ENCODE results near the gene FLNB. TPM values are rescaled to one million over a fixed set of nuclear protein-coding genes. Genes with fewer than 3 reads are reported as not detected.

FLNB gene
- total RNA-seq, 1 experiment from 2014 or later: 580 TPM

DNA sequence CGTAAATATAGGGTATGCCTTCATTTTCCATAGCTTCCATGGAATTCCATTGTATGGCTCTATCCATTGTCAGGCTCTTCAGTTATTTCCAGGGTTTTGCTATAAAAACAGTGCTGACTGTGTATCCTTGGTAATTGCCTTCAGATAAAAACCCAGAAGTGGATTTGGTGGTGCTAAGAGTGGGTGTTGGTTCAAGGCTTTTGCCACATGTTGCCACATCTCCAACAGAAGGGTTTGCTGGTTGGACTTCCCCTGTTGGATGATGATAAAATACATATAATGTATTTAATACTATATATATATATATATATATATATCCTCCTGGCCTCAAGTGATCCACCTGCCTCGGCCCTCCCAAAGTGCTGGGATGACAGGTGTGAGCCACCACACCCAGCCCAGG, 97.8 kb downstream of the FLNB start:
- DNase-seq (ENCODE audit: unreplicated experiment): no peak
- ChIA-PET POLR2A (interaction anchor here (0.6 kb wide), 1 partner anchor 81 kb away, joined by 3 read pairs; no protein-coding TSS in a partner anchor), CTCF (interaction anchor here (1.3 kb wide), 1 partner anchor 71 kb away, joined by 4 read pairs; no protein-coding TSS in a partner anchor)
- no peak overlapping the region for H3K27ac Mint-ChIP-seq (ENCODE audit: low read depth, unreplicated experiment)
- no peaks in the 10 kb centered on the region for H3K27me3 Mint-ChIP-seq (ENCODE audit: insufficient read depth, unreplicated experiment)
- no TSS peak for BruUV-seq (replicated peaks)
- no peak overlapping the region for H3K4me3 Mint-ChIP-seq (ENCODE audit: unreplicated experiment)
- intact Hi-C loops (cut with micrococcal nuclease): no loop called here
- H3K36me3 Mint-ChIP-seq (ENCODE audit: insufficient read depth, unreplicated experiment): peaks cover 96% of the 10 kb centered on the region
- peaks cover 5% of the 10 kb centered on the region for H3K4me1 Mint-ChIP-seq (ENCODE audit: insufficient read depth, unreplicated experiment)
- no peaks in the 10 kb centered on the region for H3K9me3 Mint-ChIP-seq (ENCODE audit: unreplicated experiment)
- TF ChIP-seq, protein P1, sequence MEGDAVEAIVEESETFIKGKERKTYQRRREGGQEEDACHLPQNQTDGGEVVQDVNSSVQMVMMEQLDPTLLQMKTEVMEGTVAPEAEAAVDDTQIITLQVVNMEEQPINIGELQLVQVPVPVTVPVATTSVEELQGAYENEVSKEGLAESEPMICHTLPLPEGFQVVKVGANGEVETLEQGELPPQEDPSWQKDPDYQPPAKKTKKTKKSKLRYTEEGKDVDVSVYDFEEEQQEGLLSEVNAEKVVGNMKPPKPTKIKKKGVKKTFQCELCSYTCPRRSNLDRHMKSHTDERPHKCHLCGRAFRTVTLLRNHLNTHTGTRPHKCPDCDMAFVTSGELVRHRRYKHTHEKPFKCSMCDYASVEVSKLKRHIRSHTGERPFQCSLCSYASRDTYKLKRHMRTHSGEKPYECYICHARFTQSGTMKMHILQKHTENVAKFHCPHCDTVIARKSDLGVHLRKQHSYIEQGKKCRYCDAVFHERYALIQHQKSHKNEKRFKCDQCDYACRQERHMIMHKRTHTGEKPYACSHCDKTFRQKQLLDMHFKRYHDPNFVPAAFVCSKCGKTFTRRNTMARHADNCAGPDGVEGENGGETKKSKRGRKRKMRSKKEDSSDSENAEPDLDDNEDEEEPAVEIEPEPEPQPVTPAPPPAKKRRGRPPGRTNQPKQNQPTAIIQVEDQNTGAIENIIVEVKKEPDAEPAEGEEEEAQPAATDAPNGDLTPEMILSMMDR (IDR thresholded peaks at IDR 0.05; ENCODE audit: unreplicated experiment): no peak

DNA sequence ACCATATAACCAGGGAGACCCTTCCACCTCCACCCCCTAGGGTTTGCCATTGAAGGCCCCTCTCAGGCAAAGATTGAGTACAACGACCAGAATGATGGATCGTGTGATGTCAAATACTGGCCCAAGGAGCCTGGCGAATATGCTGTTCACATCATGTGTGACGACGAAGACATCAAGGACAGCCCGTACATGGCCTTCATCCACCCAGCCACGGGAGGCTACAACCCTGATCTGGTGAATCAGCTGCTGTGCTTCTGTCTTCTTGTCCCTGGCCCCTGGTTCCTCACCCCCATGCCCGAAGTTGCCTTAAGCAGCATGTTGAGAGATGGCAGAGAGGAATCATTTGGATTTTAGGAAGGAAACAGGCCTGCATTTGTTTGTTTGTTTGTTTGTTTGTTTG, 98.4 kb downstream of the FLNB start:
- peaks cover 5% of the 10 kb centered on the region for H3K4me1 Mint-ChIP-seq (ENCODE audit: insufficient read depth, unreplicated experiment)
- intact Hi-C loops (cut with micrococcal nuclease): no loop called here
- BruUV-seq (replicated peaks): no TSS peak
- no peak overlapping the region for H3K27ac Mint-ChIP-seq (ENCODE audit: low read depth, unreplicated experiment)
- no peaks in the 10 kb centered on the region for H3K9me3 Mint-ChIP-seq (ENCODE audit: unreplicated experiment)
- no peak for DNase-seq (ENCODE audit: unreplicated experiment)
- ChIA-PET POLR2A (no interaction called here), CTCF (interaction anchor here (0.7 to 1.3 kb wide), 3 partner anchors 8 to 70 kb away, joined by 3 to 4 read pairs (median 4); no protein-coding TSS in a partner anchor)
- H3K4me3 Mint-ChIP-seq (ENCODE audit: unreplicated experiment): no peak overlapping the region
- TF ChIP-seq, protein P1 (IDR thresholded peaks at IDR 0.05; ENCODE audit: unreplicated experiment): no peak
- H3K27me3 Mint-ChIP-seq (ENCODE audit: insufficient read depth, unreplicated experiment): no peaks in the 10 kb centered on the region
- peaks cover 96% of the 10 kb centered on the region for H3K36me3 Mint-ChIP-seq (ENCODE audit: insufficient read depth, unreplicated experiment)

DNA sequence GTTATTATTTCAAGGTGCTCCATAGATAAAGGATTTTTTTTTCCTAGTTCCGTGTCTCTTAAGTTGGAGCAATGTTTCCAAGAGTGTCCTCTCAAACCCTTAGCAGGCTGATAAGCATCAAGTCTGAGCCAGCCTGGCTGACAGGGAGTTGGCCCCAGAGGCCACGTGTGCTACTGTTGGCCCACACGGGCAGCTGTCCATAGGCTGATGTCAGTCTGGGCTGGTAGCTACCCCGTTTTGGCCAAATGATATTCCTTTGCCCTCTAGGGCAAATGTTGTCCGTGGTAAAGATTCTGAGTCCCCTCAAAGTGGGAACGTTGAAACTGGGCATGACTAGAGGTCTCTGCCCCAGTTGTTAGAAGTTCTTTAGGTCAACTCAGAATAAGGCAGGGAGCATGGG, 99.4 kb downstream of the FLNB start:
- H3K4me1 Mint-ChIP-seq (ENCODE audit: insufficient read depth, unreplicated experiment): peaks cover 5% of the 10 kb centered on the region

DNA sequence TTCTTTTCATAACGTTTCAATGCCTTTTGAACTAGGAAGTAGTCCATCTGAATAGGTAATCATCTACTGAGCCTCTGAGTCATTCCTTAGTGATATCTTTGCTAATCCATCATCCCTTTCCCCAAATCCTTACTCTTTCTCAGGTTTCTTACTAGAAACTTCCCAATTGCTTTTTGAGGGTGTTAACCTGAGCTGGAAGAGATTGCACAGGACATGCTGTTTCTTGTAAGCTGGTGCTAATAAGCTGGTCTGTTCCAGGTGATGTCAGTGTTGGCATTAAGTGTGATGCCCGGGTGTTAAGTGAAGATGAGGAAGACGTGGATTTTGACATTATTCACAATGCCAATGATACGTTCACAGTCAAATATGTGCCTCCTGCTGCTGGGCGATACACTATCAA, 101.5 kb downstream of the FLNB start:
- H3K27ac Mint-ChIP-seq (ENCODE audit: low read depth, unreplicated experiment): no peak overlapping the region
- TF ChIP-seq, protein P1 (IDR thresholded peaks at IDR 0.05; ENCODE audit: unreplicated experiment): no peak
- ChIA-PET CTCF (interaction anchor here (0.8 to 1.3 kb wide), 3 partner anchors 26 to 102 kb away, joined by 3 to 4 read pairs (median 3); no protein-coding TSS in a partner anchor), POLR2A (interaction anchor here (0.8 to 2.3 kb wide), 2 partner anchors 10 to 30 kb away, joined by 3 to 10 read pairs; no protein-coding TSS in a partner anchor)
- no peak for DNase-seq (ENCODE audit: unreplicated experiment)
- no peaks in the 10 kb centered on the region for H3K27me3 Mint-ChIP-seq (ENCODE audit: insufficient read depth, unreplicated experiment)
- no peaks in the 10 kb centered on the region for H3K9me3 Mint-ChIP-seq (ENCODE audit: unreplicated experiment)
- peaks cover 5% of the 10 kb centered on the region for H3K4me1 Mint-ChIP-seq (ENCODE audit: insufficient read depth, unreplicated experiment)
- BruUV-seq (replicated peaks): no TSS peak
- H3K4me3 Mint-ChIP-seq (ENCODE audit: unreplicated experiment): no peak overlapping the region
- peaks cover 94% of the 10 kb centered on the region for H3K36me3 Mint-ChIP-seq (ENCODE audit: insufficient read depth, unreplicated experiment)
- intact Hi-C loops (cut with micrococcal nuclease): no loop called here

More for the DNA sequence above, 99.4 kb downstream of the FLNB start:
- intact Hi-C loops (cut with micrococcal nuclease): no loop called here
- CTCF ChIA-PET: interaction anchor here (1.2 to 1.4 kb wide), 2 partner anchors 9 to 60 kb away, joined by 3 to 4 read pairs; no protein-coding TSS in a partner anchor
- H3K27ac Mint-ChIP-seq (ENCODE audit: low read depth, unreplicated experiment): no peak overlapping the region
- TF ChIP-seq, protein P1 (IDR thresholded peaks at IDR 0.05; ENCODE audit: unreplicated experiment): no peak
- H3K36me3 Mint-ChIP-seq (ENCODE audit: insufficient read depth, unreplicated experiment): peaks cover 94% of the 10 kb centered on the region
- no peaks in the 10 kb centered on the region for H3K9me3 Mint-ChIP-seq (ENCODE audit: unreplicated experiment)
- no peak overlapping the region for H3K4me3 Mint-ChIP-seq (ENCODE audit: unreplicated experiment)
- POLR2A ChIA-PET: interaction anchor here (0.6 kb wide), 1 partner anchor 145 kb away, joined by 4 read pairs; no protein-coding TSS in a partner anchor
- H3K27me3 Mint-ChIP-seq (ENCODE audit: insufficient read depth, unreplicated experiment): no peaks in the 10 kb centered on the region
- no peak for DNase-seq (ENCODE audit: unreplicated experiment)
- BruUV-seq (replicated peaks): no TSS peak
